Measurements from ENCODE around the gene KCNG4. TPM values are rescaled to one million over a fixed set of nuclear protein-coding genes. Genes with fewer than 3 reads are reported as not detected.

KCNG4 gene
- polyA plus RNA-seq, 1 donor from 2014 or later = not detected

DNA sequence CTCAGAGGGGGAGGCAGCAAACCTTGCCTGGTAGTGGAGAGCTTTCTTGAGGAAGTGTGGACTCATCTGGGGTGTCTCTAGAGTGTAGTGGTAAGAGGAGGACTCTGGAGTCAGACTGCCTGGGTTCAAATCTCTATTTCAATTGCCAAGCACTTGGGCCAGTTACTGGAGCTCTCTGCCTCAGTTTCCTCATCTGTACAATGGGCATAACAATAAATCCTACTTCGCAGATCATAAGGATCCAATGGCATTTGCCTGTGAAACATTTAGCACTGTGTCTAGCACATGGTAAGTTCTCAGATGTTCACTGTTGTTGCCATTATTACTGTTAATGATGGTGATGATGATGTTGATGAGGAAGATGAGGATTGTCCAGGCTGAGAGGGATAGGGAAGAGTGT is 31.2 kb upstream of the KCNG4 start:
- H3K4me3 ChIP-seq (ENCODE audit: low read length) = no peak overlapping the region
- no peak overlapping the region for H3K4me2 ChIP-seq (ENCODE audit: low read length)
- H3K9me2 ChIP-seq (ENCODE audit: insufficient read depth, low read length) = no peaks in the 10 kb centered on the region
- no peaks in the 10 kb centered on the region for H3K36me3 ChIP-seq (ENCODE audit: insufficient read depth, low read length)
- no peaks in the 10 kb centered on the region for H3K27me3 ChIP-seq (ENCODE audit: insufficient read depth, low read depth, low read length)
- H3F3A ChIP-seq (ENCODE audit: insufficient read depth, low read length, poor library complexity, severe bottlenecking) = no peaks in the 10 kb centered on the region
- no peaks in the 10 kb centered on the region for H3K79me2 ChIP-seq (replicated peaks; ENCODE audit: insufficient read depth, low read length)
- no peaks in the 10 kb centered on the region for H4K20me1 ChIP-seq (ENCODE audit: insufficient read depth)
- H3K27ac ChIP-seq (ENCODE audit: low read length) = no peak overlapping the region
- H2AFZ ChIP-seq (ENCODE audit: low read depth, low read length) = no peak overlapping the region
- H3K9me3 ChIP-seq (ENCODE audit: low read length) = no peaks in the 10 kb centered on the region
- TF ChIP-seq EZH2 (IDR thresholded peaks at IDR 0.05; ENCODE audit: borderline replicate concordance, insufficient read depth, low read length, poor library complexity, severe bottlenecking) (no peak), RAD21 (conservative IDR thresholded peaks at IDR 0.05) (no peak), POLR2AphosphoS5 (IDR thresholded peaks at IDR 0.05) (no peak), MXI1 (conservative IDR thresholded peaks at IDR 0.05; ENCODE audit: poor library complexity, severe bottlenecking) (no peak), TAF1 (IDR thresholded peaks at IDR 0.05; ENCODE audit: low read depth) (no peak), SMC3 (conservative IDR thresholded peaks at IDR 0.05; ENCODE audit: poor library complexity) (no peak)
- TF ChIP-seq, protein P1, sequence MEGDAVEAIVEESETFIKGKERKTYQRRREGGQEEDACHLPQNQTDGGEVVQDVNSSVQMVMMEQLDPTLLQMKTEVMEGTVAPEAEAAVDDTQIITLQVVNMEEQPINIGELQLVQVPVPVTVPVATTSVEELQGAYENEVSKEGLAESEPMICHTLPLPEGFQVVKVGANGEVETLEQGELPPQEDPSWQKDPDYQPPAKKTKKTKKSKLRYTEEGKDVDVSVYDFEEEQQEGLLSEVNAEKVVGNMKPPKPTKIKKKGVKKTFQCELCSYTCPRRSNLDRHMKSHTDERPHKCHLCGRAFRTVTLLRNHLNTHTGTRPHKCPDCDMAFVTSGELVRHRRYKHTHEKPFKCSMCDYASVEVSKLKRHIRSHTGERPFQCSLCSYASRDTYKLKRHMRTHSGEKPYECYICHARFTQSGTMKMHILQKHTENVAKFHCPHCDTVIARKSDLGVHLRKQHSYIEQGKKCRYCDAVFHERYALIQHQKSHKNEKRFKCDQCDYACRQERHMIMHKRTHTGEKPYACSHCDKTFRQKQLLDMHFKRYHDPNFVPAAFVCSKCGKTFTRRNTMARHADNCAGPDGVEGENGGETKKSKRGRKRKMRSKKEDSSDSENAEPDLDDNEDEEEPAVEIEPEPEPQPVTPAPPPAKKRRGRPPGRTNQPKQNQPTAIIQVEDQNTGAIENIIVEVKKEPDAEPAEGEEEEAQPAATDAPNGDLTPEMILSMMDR (IDR thresholded peaks at IDR 0.05; ENCODE audit: poor library complexity, severe bottlenecking) = no peak
- H3K9ac ChIP-seq (ENCODE audit: low read length) = no peak overlapping the region

DNA sequence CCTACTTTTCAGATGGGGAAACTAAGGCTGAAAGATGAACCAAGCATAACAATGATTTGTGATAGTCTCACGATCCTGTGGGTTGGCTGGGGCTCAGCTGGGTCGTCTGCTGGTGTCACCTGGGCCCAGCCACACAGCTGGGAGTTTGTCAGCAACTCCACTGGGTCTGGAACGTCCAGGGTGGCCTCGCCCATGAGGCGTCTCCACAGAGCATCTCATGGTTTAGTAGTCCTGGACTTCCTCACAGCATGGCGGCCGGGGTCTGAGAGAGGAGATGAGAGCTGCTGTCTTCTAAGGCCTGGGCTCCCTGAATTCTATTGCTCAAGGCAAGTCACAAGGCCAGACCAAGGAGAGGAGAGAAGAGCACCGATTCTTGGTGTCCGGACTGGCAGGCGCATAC is 30.7 kb upstream of the KCNG4 start:
- H3K9me3 ChIP-seq (ENCODE audit: low read length) = no peaks in the 10 kb centered on the region
- no peak overlapping the region for H3K4me2 ChIP-seq (ENCODE audit: low read length)
- H3F3A ChIP-seq (ENCODE audit: insufficient read depth, low read length, poor library complexity, severe bottlenecking) = no peaks in the 10 kb centered on the region
- no peaks in the 10 kb centered on the region for H4K20me1 ChIP-seq (ENCODE audit: insufficient read depth)
- no peaks in the 10 kb centered on the region for H3K27me3 ChIP-seq (ENCODE audit: insufficient read depth, low read depth, low read length)
- H3K79me2 ChIP-seq (replicated peaks; ENCODE audit: insufficient read depth, low read length) = no peaks in the 10 kb centered on the region
- H3K4me3 ChIP-seq (ENCODE audit: low read length) = no peak overlapping the region
- H2AFZ ChIP-seq (ENCODE audit: low read depth, low read length) = no peak overlapping the region
- H3K27ac ChIP-seq (ENCODE audit: low read length) = no peak overlapping the region
- H3K9me2 ChIP-seq (ENCODE audit: insufficient read depth, low read length) = no peaks in the 10 kb centered on the region
- TF ChIP-seq POLR2AphosphoS5 (IDR thresholded peaks at IDR 0.05) (no peak), MXI1 (conservative IDR thresholded peaks at IDR 0.05; ENCODE audit: poor library complexity, severe bottlenecking) (no peak), TAF1 (IDR thresholded peaks at IDR 0.05; ENCODE audit: low read depth) (no peak), EZH2 (IDR thresholded peaks at IDR 0.05; ENCODE audit: borderline replicate concordance, insufficient read depth, low read length, poor library complexity, severe bottlenecking) (no peak), SMC3 (conservative IDR thresholded peaks at IDR 0.05; ENCODE audit: poor library complexity) (no peak), EP300 (conservative IDR thresholded peaks at IDR 0.05; ENCODE audit: poor library complexity, severe bottlenecking) (no peak), RAD21 (conservative IDR thresholded peaks at IDR 0.05) (no peak)
- TF ChIP-seq, protein P1 (IDR thresholded peaks at IDR 0.05; ENCODE audit: poor library complexity, severe bottlenecking) = no peak
- TF ChIP-seq, protein P2, sequence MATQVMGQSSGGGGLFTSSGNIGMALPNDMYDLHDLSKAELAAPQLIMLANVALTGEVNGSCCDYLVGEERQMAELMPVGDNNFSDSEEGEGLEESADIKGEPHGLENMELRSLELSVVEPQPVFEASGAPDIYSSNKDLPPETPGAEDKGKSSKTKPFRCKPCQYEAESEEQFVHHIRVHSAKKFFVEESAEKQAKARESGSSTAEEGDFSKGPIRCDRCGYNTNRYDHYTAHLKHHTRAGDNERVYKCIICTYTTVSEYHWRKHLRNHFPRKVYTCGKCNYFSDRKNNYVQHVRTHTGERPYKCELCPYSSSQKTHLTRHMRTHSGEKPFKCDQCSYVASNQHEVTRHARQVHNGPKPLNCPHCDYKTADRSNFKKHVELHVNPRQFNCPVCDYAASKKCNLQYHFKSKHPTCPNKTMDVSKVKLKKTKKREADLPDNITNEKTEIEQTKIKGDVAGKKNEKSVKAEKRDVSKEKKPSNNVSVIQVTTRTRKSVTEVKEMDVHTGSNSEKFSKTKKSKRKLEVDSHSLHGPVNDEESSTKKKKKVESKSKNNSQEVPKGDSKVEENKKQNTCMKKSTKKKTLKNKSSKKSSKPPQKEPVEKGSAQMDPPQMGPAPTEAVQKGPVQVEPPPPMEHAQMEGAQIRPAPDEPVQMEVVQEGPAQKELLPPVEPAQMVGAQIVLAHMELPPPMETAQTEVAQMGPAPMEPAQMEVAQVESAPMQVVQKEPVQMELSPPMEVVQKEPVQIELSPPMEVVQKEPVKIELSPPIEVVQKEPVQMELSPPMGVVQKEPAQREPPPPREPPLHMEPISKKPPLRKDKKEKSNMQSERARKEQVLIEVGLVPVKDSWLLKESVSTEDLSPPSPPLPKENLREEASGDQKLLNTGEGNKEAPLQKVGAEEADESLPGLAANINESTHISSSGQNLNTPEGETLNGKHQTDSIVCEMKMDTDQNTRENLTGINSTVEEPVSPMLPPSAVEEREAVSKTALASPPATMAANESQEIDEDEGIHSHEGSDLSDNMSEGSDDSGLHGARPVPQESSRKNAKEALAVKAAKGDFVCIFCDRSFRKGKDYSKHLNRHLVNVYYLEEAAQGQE (IDR thresholded peaks at IDR 0.05; ENCODE audit: borderline replicate concordance) = no peak
- H3K9ac ChIP-seq (ENCODE audit: low read length) = no peak overlapping the region
- H3K36me3 ChIP-seq (ENCODE audit: insufficient read depth, low read length) = no peaks in the 10 kb centered on the region

Measured in neural cell (in vitro differentiated cells).